Spleen (tissue), 11 donors: ENCODE measurements around the gene SUCLG2. TPM values are rescaled to one million over a fixed set of nuclear protein-coding genes. Genes with fewer than 3 reads are reported as not detected.
A peak's percentile ranks its signal among the peaks of the same experiment; 100 is the strongest.
"Not testable (repeated sequence)": the region's sequence is repeated elsewhere in the genome, so short reads cannot be mapped to it uniquely, and the experiment has no call there.

ENCODE experiments used
- DNase-seq: peaks from one replicate; pipeline ENCODE4 v3.0.0-alpha.2; 2020
- H3K27ac ChIP-seq, 8 donors: fragments of 200-600 bp; sonication (generic) in 7 of 8; 1 replicate in 4 of 8; 2 replicates in 4 of 8; pipeline versions ENCODE4 v1.5.0 to v1.8.0; 2016 to 2021; ENCODE audit warnings: inconsistent platforms in 4 of 8, mild to moderate bottlenecking in 4 of 8, moderate library complexity in 1 of 8
- H3K27me3 ChIP-seq, 7 donors: fragments of 200-600 bp; sonication (generic) in 6 of 7; replicated peaks in 1 of 7; 1 replicate in 4 of 7; 2 replicates in 3 of 7; pipeline versions ENCODE4 v1.5.0 to v1.8.0; 2016 to 2021; ENCODE audit warnings: inconsistent platforms in 3 of 7, mild to moderate bottlenecking in 1 of 7
- H3K36me3 ChIP-seq, 6 donors: fragments of 200-600 bp; sonication (generic) in 5 of 6; 1 replicate in 4 of 6; 2 replicates in 2 of 6; pipeline versions ENCODE4 v1.5.0 to v1.8.0; 2016 to 2021; ENCODE audit warnings: inconsistent platforms in 2 of 6
- H3K4me1 ChIP-seq, 6 donors: fragments of 200-600 bp; sonication (generic) in 5 of 6; 1 replicate in 3 of 6; 2 replicates in 3 of 6; pipeline versions ENCODE4 v1.5.0 to v1.8.0; 2016 to 2021; ENCODE audit warnings: inconsistent platforms in 3 of 6
- H3K4me3 ChIP-seq, 8 donors: fragments of 200-600 bp; sonication (generic) in 7 of 8; 1 replicate in 4 of 8; 2 replicates in 4 of 8; pipeline versions ENCODE4 v1.5.0 to v1.8.0; 2016 to 2021; ENCODE audit warnings: inconsistent platforms in 4 of 8, mild to moderate bottlenecking in 4 of 8, moderate library complexity in 2 of 8
- H3K9me3 ChIP-seq, 8 donors: fragments of 200-600 bp; sonication (generic) in 7 of 8; 1 replicate in 4 of 8; 2 replicates in 4 of 8; pipeline versions ENCODE4 v1.5.0 to v1.8.0; 2016 to 2021; ENCODE audit warnings: inconsistent platforms in 4 of 8
- POLR2A ChIP-seq, 3 donors: fragments of 450-650 bp; IDR thresholded peaks; one replicate each; pipeline ENCODE4 v1.5.1; 2017; ENCODE audit warnings: antibody characterized with exemption in 3 of 3, mild to moderate bottlenecking in 1 of 3
- POLR2AphosphoS5 ChIP-seq, 3 donors: sonication (generic); formaldehyde crosslinking; IDR thresholded peaks; one replicate each; pipeline ENCODE4 v1.5.1; 2017; ENCODE audit warnings: antibody characterized with exemption in 3 of 3
- WGBS, 5 donors: extraction: QIAGEN DNeasy Blood & Tissue Kit in 3 of 5; methylation state at CpG; one replicate each; pipeline versions ENCODE4 v1.1.5 to v1.1.7; 2013 to 2018; 5-methylcytosine and 5-hydroxymethylcytosine counted together
- intact Hi-C: fragments of 100-400 bp; cut with DNase I; formaldehyde crosslinking; loops from one replicate; pipeline ENCODE4 v1.15.0; 2023; ENCODE audit warnings: low total_unique reads
- polyA plus RNA-seq, 3 donors: library from polyadenylated mRNA; stranded (reverse); fragments of 200-250 nt; gene quantifications; one replicate each; pipeline ENCODE4 v1.2.1, GENCODE V29; 2013
- total RNA-seq, 7 donors: library from RNA; depleted of rRNA in 3 of 7; stranded (reverse); fragments of >200 nt in 3 of 7; fragmentation: NEBNext Ultra II Directional in 4 of 7; extraction: Animal tissue kit (Norgen Biotek cat#: 25700) in 4 of 7; gene quantifications; one replicate each; pipeline versions ENCODE4 v1.1.0 to v1.2.1, GENCODE V29; 2016 to 2021
- TF ChIP-seq, protein P1 (sequence below), 11 experiments: fragments of 200-600 bp in 7 of 11; fragments of 450-650 bp in 4 of 11; sonication (generic) in 4 of 11; IDR thresholded peaks in 8 of 11; conservative IDR thresholded peaks in 3 of 11; 1 replicate in 7 of 11; 2 replicates in 4 of 11; pipeline versions ENCODE4 v1.4.0 to v1.8.0; 2016 to 2021; ENCODE audit warnings: antibody characterized with exemption in 11 of 11, inconsistent platforms in 4 of 11, mild to moderate bottlenecking in 1 of 11
- donor health status: healthy with polysubstance abuse.
- donor health status: DM: no; HTN: no; CAD: no; lungs with moderate emphysema.
- donor health status: DM: no; HTN: no; CAD: no.
- donor health status: Bipolar disorder and iron deficiency.
- donor health status: healthy.
- donor health status: DM: no; HTN: no; CAD: no.
- donor health status: DM: yes; HTN: yes; CAD: no.

The SUCLG2 gene
- total and polyA plus RNA-seq, 10 donors: 31.5 to 75.6 (median 55.2) TPM

DNA sequence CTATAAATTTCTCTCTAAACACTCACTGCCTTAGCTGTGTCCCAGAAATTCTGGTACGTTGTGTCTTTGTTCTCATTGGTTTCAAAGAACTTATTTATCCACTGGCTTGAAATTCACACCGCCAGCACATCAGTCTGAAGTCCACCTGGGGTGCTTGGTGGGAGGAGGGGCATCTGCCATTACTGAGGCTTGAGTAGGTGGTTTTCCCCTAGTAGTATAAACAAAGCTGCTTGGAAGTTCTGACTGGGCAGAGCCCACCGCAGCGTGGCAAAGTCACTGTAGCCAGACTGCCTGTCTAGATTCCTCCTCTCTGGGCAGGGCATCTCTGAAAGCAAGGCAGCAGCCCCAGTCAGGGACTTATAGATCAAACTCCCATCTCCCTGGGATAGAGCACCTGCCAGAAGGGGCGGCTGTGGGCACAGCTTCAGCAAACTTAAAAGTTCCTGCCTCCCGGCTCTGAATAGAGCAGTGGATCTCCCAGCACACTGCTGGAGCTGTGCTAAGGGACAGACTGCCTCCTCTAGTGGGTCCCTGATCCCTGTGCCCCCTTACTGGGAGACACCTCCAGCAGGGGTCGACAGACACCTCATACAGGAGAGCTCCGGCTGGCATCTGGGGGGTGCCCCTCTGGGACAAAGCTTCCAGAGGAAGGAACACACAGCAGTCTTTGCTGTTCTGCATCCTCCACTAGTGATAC, 114.1 kb downstream of the SUCLG2 start:
- Histone ChIP-seq H3K9me3 (peaks cover 0 to 24% (median 10%) of the 10 kb centered on the region in 8 donors), H3K36me3 (peaks cover 0 to 14% (median 0%) of the 10 kb centered on the region in 6 donors), H3K4me3 (no peak overlapping the region), H3K27me3 (no peaks in the 10 kb centered on the region), H3K4me1 (peaks cover 0 to 15% (median 0%) of the 10 kb centered on the region in 6 donors), H3K27ac (no peak overlapping the region)
- intact Hi-C loops: no loop called here
- no peak for TF ChIP-seq POLR2A (IDR thresholded peaks at IDR 0.05)
- TF ChIP-seq POLR2AphosphoS5 (IDR thresholded peaks at IDR 0.05): no peak
- TF ChIP-seq, protein P1, sequence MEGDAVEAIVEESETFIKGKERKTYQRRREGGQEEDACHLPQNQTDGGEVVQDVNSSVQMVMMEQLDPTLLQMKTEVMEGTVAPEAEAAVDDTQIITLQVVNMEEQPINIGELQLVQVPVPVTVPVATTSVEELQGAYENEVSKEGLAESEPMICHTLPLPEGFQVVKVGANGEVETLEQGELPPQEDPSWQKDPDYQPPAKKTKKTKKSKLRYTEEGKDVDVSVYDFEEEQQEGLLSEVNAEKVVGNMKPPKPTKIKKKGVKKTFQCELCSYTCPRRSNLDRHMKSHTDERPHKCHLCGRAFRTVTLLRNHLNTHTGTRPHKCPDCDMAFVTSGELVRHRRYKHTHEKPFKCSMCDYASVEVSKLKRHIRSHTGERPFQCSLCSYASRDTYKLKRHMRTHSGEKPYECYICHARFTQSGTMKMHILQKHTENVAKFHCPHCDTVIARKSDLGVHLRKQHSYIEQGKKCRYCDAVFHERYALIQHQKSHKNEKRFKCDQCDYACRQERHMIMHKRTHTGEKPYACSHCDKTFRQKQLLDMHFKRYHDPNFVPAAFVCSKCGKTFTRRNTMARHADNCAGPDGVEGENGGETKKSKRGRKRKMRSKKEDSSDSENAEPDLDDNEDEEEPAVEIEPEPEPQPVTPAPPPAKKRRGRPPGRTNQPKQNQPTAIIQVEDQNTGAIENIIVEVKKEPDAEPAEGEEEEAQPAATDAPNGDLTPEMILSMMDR (IDR thresholded peaks at IDR 0.05 in 8 of 11, conservative IDR thresholded peaks at IDR 0.05 in 3 of 11): no peak
- 93 to 97% (median 95%) methylated on average over 5 to 8 of the region's 8 CpGs for WGBS, 5 donors
- peak; percentile 68 for DNase-seq

DNA sequence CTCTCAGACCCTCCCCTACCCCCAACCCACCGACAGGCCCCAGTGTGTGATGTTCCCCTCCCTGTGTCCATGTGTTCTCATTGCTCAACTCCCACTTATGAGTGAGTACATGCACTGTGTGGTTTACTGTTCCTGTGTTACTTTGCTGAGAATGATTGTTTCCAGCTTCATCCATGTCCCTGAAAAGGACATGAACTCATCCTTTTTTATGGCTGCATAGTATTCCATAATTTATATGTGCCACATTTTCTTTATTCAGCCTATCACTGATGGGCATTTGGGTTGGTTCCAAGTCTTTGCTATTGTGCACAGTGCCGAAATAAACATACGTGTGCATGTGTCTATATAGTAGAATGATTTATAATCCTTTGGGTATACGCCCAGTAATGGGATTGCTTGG, 117.2 kb downstream of the SUCLG2 start:
- H3K4me3 ChIP-seq, H3K27ac ChIP-seq, DNase-seq, H3K36me3 ChIP-seq, H3K27me3 ChIP-seq, intact Hi-C loops: not testable (repeated sequence)
- 83 to 98% (median 96%) methylated on average over 4 of the region's 4 CpGs for WGBS, 5 donors
- peaks cover 0 to 20% (median 0%) of the 10 kb centered on the region in 6 donors for H3K4me1 ChIP-seq
- H3K9me3 ChIP-seq: peaks cover 0 to 16% (median 10%) of the 10 kb centered on the region in 8 donors

DNA sequence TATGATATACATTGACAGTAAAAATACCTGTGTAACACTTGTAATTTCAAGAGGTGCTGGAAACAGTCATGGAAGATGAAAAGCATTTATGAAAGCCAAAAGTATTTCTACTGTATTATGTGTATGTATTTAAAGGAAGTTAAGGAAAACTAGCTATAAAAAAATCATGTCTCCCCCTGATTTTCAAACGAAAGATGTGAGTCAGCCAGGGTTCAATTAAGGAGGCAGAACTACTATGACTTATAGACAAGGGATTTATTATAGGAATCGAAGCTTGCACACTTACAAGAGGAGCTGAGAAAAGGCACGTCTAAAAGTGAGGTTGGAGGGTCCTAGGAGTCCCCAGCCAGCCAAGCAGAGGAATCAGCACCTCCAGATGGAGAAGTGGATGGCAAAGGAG, 119.4 kb downstream of the SUCLG2 start:
- H3K36me3 ChIP-seq: no peaks in the 10 kb centered on the region
- peaks cover 0 to 35% (median 8%) of the 10 kb centered on the region in 6 donors for H3K4me1 ChIP-seq
- no peaks in the 10 kb centered on the region for H3K27me3 ChIP-seq
- DNase-seq: no peak
- intact Hi-C loops: no loop called here
- 80 to 95% (median 91%) methylated on average over 3 of the region's 3 CpGs for WGBS, 5 donors
- H3K4me3 ChIP-seq: no peak overlapping the region
- H3K9me3 ChIP-seq: peaks cover 0 to 14% (median 10%) of the 10 kb centered on the region in 8 donors
- H3K27ac ChIP-seq: no peak overlapping the region
- TF ChIP-seq, protein P1 (IDR thresholded peaks at IDR 0.05 in 8 of 11, conservative IDR thresholded peaks at IDR 0.05 in 3 of 11): no peak
- TF ChIP-seq POLR2AphosphoS5 (IDR thresholded peaks at IDR 0.05): no peak
- no peak for TF ChIP-seq POLR2A (IDR thresholded peaks at IDR 0.05)

DNA sequence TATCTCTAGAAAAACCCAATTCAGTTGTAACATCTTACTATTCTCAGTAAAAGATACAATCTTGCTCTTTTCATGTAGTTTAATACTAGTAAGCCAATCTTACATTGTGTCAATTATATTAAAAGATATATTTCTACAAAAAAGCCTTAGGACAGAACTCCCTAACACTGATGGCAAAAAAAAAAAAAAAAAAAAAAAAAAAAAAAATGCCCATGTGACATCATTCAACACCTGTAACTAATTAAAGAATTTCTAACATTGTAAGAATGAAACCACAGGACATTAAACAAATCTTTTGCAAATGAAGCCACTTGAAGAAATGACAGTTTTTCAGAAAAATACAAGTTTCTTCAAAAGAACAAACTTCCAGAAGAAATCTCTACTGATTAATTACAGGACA, 119.8 kb downstream of the SUCLG2 start:
- Histone ChIP-seq H3K4me1 (peaks cover 0 to 39% (median 8%) of the 10 kb centered on the region in 6 donors), H3K9me3 (peaks cover 0 to 14% (median 10%) of the 10 kb centered on the region in 8 donors), H3K27ac (no peak overlapping the region), H3K36me3 (no peaks in the 10 kb centered on the region), H3K27me3 (no peaks in the 10 kb centered on the region), H3K4me3 (no peak overlapping the region)
- intact Hi-C loops: no loop called here
- no peak for DNase-seq
- TF ChIP-seq POLR2A (IDR thresholded peaks at IDR 0.05) (no peak), POLR2AphosphoS5 (IDR thresholded peaks at IDR 0.05) (no peak)
- TF ChIP-seq, protein P1 (IDR thresholded peaks at IDR 0.05 in 8 of 11, conservative IDR thresholded peaks at IDR 0.05 in 3 of 11): no peak
